Ammon's horn (tissue), 1 donor: ENCODE results near the gene KCNJ14.
"Not testable (repeated sequence)": the region's sequence is repeated elsewhere in the genome, so short reads cannot be mapped to it uniquely, and the experiment has no call there.

ENCODE experiments used
- DNase-seq: peaks from one replicate; pipeline ENCODE4 v3.0.0-alpha.2; 2016; ENCODE audit warnings: low spot score

Gene KCNJ14

GRCh38 chr19:48471836-48472235, 16.5 kb downstream of the KCNJ14 start:
- DNase-seq = no peak

GRCh38 chr19:48473161-48473966, 18.0 kb downstream of the KCNJ14 start:
- DNase-seq = no peak

- DNase-seq = no peak
These were observed 18.8 kb downstream of the KCNJ14 start for GRCh38 chr19:48474084-48474592.

GRCh38 chr19:48475369-48476068, 20.1 kb downstream of the KCNJ14 start:
- no peak for DNase-seq

GRCh38 chr19:48476176-48476575, 20.8 kb downstream of the KCNJ14 start:
- no peak for DNase-seq

GRCh38 chr19:48477067-48477685, 21.8 kb downstream of the KCNJ14 start:
- DNase-seq = no peak

GRCh38 chr19:48477698-48478338, 22.4 kb downstream of the KCNJ14 start:
- DNase-seq = no peak

GRCh38 chr19:48478339-48479256, 23.2 kb downstream of the KCNJ14 start:
- no peak for DNase-seq

- no peak for DNase-seq
These were observed 24.3 kb downstream of the KCNJ14 start for GRCh38 chr19:48479686-48480085.

- DNase-seq = peak; percentile 80
These were observed 24.8 kb downstream of the KCNJ14 start for GRCh38 chr19:48480183-48480557.

GRCh38 chr19:48480558-48481500, 25.5 kb downstream of the KCNJ14 start:
- DNase-seq = peak; percentile 57

- no peak for DNase-seq
These were observed 26.7 kb downstream of the KCNJ14 start for GRCh38 chr19:48481846-48482639.

- no peak for DNase-seq
These were observed 27.9 kb downstream of the KCNJ14 start for GRCh38 chr19:48483301-48483700.

GRCh38 chr19:48484247-48484893, 29.0 kb downstream of the KCNJ14 start:
- DNase-seq = no peak

- no peak for DNase-seq
These were observed 29.7 kb downstream of the KCNJ14 start for GRCh38 chr19:48484931-48485612.

- not testable (repeated sequence) for DNase-seq
These were observed 31.3 kb downstream of the KCNJ14 start for GRCh38 chr19:48486706-48487105.

- no peak for DNase-seq
These were observed 32.2 kb downstream of the KCNJ14 start for GRCh38 chr19:48487544-48487943.

- DNase-seq = peak; percentile 39
These were observed 32.6 kb downstream of the KCNJ14 start for GRCh38 chr19:48487948-48488347.
